ENCODE data around the gene RANBP1. TPM values are rescaled to one million over a fixed set of nuclear protein-coding genes. Genes with fewer than 3 reads are reported as not detected.

The RANBP1 gene
- polyA plus RNA-seq, 1 donor from 2014 or later, result 110 TPM

- peak overlapping the region in 1 of 4 donors; percentile 16 for H3K4me3 Mint-ChIP-seq
These were observed 31.1 kb upstream of the RANBP1 start for GRCh38 chr22:20084547-20085413.

DNA sequence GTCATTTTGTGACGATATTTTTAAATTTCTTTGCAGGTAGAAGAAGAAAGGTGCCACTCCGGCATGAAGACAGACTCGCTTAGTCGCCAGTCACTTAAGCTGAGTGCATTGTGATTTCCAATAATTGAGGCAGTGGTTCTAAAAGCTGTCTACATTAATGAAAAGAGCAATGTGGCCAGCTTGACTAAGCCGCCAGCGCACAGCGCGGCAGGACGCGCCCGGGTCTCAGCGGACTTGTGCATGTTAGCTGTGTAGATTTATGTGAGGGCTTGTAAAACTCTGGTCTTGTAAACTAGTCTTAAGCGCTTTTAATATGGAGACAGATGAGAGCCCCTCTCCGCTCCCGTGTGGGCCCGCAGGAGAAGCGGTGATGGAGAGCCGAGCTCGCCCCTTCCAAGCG lies 30.3 kb upstream of the RANBP1 start:
- peaks cover 3% of the 10 kb centered on the region for H3K36me3 Mint-ChIP-seq
- H3K27ac Mint-ChIP-seq, result no peak overlapping the region
- no peak overlapping the region for H3K4me3 Mint-ChIP-seq
- no peaks in the 10 kb centered on the region for H3K9me3 Mint-ChIP-seq
- no peaks in the 10 kb centered on the region for H3K27me3 Mint-ChIP-seq
- H3K4me1 Mint-ChIP-seq, result peaks cover 4 to 29% (median 8%) of the 10 kb centered on the region in 3 donors

More at GRCh38 chr22:20084547-20085413, 31.1 kb upstream of the RANBP1 start:
- peaks cover 4 to 30% (median 8%) of the 10 kb centered on the region in 3 donors for H3K4me1 Mint-ChIP-seq
- no peaks in the 10 kb centered on the region for H3K27me3 Mint-ChIP-seq
- peak overlapping the region in 1 of 3 donors; percentile 39 for H3K27ac Mint-ChIP-seq
- H3K36me3 Mint-ChIP-seq, result peaks cover under 1% of the 10 kb centered on the region
- no peaks in the 10 kb centered on the region for H3K9me3 Mint-ChIP-seq

- peak overlapping the region in 1 of 3 donors; percentile 62 for H3K27ac Mint-ChIP-seq
- peaks cover 3% of the 10 kb centered on the region for H3K36me3 Mint-ChIP-seq
- no peaks in the 10 kb centered on the region for H3K9me3 Mint-ChIP-seq
- no peaks in the 10 kb centered on the region for H3K27me3 Mint-ChIP-seq
- peaks cover 4 to 24% (median 8%) of the 10 kb centered on the region in 3 donors for H3K4me1 Mint-ChIP-seq
- H3K4me3 Mint-ChIP-seq, result no peak overlapping the region
These were observed 29.8 kb upstream of the RANBP1 start for GRCh38 chr22:20086101-20086599.

DNA sequence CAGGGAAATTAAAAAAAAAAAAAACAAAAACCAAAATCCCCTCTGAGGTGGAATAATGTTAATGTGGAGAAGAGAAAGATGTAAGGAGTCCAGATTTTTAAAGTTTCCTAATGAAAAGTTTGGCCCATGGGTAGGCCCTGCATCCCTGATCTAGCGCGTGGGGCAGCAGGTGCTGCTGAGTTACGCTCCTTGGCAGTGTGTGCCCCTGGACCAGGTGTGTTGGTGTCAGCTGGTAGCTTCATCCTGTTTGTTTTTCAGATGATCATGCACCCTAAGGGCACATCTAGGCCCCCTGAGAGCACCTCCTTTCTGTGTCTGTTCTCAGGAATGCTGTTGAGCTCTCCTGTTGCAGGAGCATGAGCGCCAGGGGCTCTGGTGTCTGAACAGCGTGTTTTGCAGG lies 29.1 kb upstream of the RANBP1 start:
- Mint-ChIP-seq H3K4me3 (no peak overlapping the region), H3K27ac (peak overlapping the region in 1 of 3 donors; percentile 62), H3K36me3 (peaks cover 3% of the 10 kb centered on the region), H3K27me3 (no peaks in the 10 kb centered on the region), H3K4me1 (peaks cover under 1 to 18% (median 5%) of the 10 kb centered on the region in 3 donors), H3K9me3 (no peaks in the 10 kb centered on the region)

DNA sequence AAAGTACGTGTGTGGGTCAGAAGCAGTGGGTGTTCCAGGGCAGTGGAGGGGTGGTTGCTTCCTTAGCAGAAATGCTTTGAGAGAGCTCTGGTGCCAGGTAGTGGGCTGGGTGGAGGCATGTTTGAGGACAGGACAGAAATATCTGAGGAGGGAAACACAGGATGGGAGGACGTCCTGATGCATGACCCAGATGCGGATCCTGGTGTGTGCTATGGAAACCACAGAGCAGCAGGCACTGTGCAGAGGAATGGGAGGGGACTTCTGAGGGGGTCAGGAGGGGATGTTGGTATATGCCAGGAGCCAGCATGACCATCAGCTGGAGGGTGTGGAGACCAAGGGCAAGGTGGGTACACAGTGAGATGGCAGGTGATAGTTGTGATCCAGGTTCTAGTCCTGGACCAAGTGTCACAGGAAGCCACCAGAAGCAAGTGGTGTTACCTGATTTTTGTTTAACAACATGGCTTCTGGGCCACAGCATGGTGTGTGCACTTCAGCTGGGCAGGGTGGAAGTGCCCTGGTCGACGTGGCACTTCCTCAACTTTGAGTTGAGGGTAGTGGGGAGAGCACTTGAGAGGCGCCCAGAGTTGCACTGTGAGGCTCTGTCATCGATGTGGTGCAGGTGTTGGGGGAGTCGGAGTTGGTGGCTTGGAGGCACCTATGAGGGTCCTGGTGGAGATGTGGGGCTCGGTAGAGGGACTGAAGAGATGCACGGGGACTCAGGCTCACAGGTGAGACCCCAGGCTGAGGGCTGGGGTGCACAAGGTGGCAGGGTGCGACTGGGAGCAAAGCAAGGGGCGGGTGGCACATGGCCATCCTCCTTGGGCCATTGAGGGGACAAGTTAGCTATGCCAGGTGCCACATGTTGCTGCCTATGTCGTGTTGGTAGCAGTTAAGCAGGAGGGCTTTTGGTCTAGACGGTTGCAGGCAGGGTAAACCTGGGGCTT lies 28.3 kb upstream of the RANBP1 start:
- no peaks in the 10 kb centered on the region for H3K27me3 Mint-ChIP-seq
- peaks cover 0 to 18% (median 4%) of the 10 kb centered on the region in 3 donors for H3K4me1 Mint-ChIP-seq
- H3K4me3 Mint-ChIP-seq, result peak overlapping the region in 1 of 4 donors; percentile 82
- H3K27ac Mint-ChIP-seq, result peak overlapping the region in 1 of 3 donors; percentile 26
- peaks cover 3% of the 10 kb centered on the region for H3K36me3 Mint-ChIP-seq
- H3K9me3 Mint-ChIP-seq, result no peaks in the 10 kb centered on the region

DNA sequence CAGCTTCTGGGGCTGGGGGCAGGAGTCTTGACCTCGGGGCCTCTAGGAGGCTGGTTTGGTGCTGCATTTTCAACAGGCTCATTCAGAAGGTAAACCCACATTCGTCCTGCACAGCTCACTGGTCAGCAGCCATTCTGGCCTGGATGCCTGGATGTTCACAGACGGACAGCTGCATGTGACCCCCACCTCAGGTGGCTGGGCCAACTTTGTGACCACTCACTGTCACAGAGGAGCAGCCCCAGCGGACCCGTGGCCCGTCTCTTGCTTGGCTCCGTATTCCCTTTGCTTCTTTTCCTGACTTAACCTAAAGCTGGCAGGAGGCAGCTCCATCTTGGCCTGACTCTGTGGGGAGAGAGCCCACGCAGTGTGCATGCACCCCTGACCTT lies 27.6 kb upstream of the RANBP1 start:
- Mint-ChIP-seq H3K9me3 (no peaks in the 10 kb centered on the region), H3K27me3 (no peaks in the 10 kb centered on the region), H3K4me3 (no peak overlapping the region), H3K27ac (no peak overlapping the region), H3K4me1 (peaks cover 0 to 11% (median 4%) of the 10 kb centered on the region in 3 donors), H3K36me3 (peaks cover 3% of the 10 kb centered on the region)

GRCh38 chr22:20089226-20089976 lies 26.5 kb upstream of the RANBP1 start:
- peaks cover 0 to 3% (median 0%) of the 10 kb centered on the region in 3 donors for H3K4me1 Mint-ChIP-seq
- no peak overlapping the region for H3K27ac Mint-ChIP-seq
- H3K36me3 Mint-ChIP-seq, result peaks cover 3% of the 10 kb centered on the region
- no peaks in the 10 kb centered on the region for H3K9me3 Mint-ChIP-seq
- no peaks in the 10 kb centered on the region for H3K27me3 Mint-ChIP-seq
- no peak overlapping the region for H3K4me3 Mint-ChIP-seq

DNA sequence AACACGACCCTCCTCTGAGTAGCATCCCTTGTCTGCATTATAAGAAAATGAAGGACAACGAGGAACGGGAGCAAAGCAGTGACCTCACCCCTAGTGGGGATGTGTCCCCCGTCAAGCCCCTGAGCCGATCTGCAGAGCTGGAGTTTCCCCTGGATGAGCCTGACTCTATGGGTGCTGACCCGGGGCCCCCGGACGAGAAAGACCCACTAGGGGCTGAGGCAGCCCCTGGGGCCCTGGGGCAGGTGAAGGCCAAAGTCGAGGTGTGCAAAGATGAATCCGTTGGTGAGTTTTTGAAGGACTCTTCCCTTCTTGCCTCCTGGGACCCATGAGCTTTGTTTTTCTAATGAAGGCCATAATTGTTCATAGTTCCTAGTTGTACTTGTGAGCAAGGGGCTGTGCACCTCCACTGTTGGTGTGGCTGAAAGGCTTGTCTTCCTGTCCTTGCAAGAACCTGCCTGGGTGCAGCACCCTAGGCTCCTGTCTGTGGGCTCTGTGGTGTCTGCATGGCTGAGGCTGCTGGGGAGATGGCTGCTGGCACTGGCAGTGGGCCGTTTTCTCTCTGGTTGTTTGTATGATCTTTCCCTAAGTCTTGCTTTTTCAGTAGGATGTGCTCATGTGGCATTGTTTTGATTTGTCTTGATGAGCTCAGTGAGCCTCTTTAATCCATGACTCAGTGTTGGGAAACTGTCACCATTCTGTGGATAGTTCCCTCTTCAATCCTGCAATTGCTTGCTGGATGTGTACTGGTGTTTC lies 25.8 kb upstream of the RANBP1 start:
- Mint-ChIP-seq H3K27ac (no peak overlapping the region), H3K27me3 (no peaks in the 10 kb centered on the region), H3K36me3 (peaks cover 4% of the 10 kb centered on the region), H3K9me3 (no peaks in the 10 kb centered on the region), H3K4me3 (no peak overlapping the region), H3K4me1 (no peaks in the 10 kb centered on the region)

DNA sequence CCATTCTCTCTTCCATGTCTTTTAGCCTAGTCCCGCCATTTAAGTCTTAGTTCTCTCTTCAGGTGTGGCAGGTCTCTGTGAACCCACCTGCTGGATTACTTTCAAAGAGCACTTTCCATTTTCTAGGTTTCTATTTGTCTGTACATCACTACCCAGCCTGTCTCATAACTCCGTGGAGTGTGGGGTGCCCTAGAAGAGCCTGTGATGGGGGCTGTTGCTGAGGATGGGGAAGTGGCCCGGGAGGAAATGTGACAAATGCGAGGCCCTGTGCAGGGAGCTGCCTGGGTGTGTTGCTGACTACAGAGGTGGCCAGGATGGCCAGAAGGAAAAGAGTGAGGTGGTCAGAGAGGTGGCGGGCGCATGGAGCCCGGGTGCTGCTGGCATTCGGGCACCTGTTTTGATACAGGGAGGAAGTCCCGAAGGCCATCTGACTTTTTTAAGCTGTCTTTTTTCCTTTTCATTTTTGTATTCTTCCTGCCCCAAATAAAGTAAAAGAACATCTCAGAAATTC lies 25.1 kb upstream of the RANBP1 start:
- no peak overlapping the region for H3K4me3 Mint-ChIP-seq
- H3K4me1 Mint-ChIP-seq, result no peaks in the 10 kb centered on the region
- H3K27me3 Mint-ChIP-seq, result no peaks in the 10 kb centered on the region
- no peaks in the 10 kb centered on the region for H3K9me3 Mint-ChIP-seq
- H3K36me3 Mint-ChIP-seq, result peaks cover 8% of the 10 kb centered on the region
- no peak overlapping the region for H3K27ac Mint-ChIP-seq

GRCh38 chr22:20091690-20092476 lies 24.0 kb upstream of the RANBP1 start:
- Mint-ChIP-seq H3K27me3 (no peaks in the 10 kb centered on the region), H3K27ac (no peak overlapping the region), H3K36me3 (peaks cover 17% of the 10 kb centered on the region), H3K4me3 (no peak overlapping the region), H3K4me1 (no peaks in the 10 kb centered on the region), H3K9me3 (no peaks in the 10 kb centered on the region)

DNA sequence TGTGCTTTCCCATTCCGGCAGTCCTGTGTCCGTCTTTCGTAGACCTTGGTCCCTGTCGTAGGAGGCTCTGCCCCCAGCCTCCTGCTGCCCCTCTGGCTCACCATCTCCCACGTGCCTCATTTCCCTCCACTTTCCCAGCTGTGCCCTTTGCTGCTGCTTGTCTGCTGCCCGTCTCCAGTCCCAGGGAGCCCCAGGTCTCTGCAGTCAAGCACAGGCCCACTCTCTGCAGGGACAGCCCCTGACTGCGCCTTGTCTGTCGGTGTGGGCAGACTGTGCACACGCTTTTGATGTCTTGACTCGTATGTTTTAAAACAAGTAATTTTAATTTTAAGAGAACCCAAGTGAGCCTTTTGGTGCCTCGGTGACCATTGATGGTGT lies 23.4 kb upstream of the RANBP1 start:
- peaks cover 21% of the 10 kb centered on the region for H3K36me3 Mint-ChIP-seq
- no peak overlapping the region for H3K27ac Mint-ChIP-seq
- H3K4me3 Mint-ChIP-seq, result no peak overlapping the region
- H3K4me1 Mint-ChIP-seq, result no peaks in the 10 kb centered on the region
- no peaks in the 10 kb centered on the region for H3K9me3 Mint-ChIP-seq
- H3K27me3 Mint-ChIP-seq, result no peaks in the 10 kb centered on the region

- H3K27me3 Mint-ChIP-seq, result no peaks in the 10 kb centered on the region
- peaks cover 21% of the 10 kb centered on the region for H3K36me3 Mint-ChIP-seq
- H3K27ac Mint-ChIP-seq, result no peak overlapping the region
- no peaks in the 10 kb centered on the region for H3K4me1 Mint-ChIP-seq
- no peak overlapping the region for H3K4me3 Mint-ChIP-seq
- H3K9me3 Mint-ChIP-seq, result no peaks in the 10 kb centered on the region
These were observed 22.3 kb upstream of the RANBP1 start for GRCh38 chr22:20093418-20094196.

All from IgD-negative memory B cell (primary cell).